KMS-11 (cell line): ENCODE data around the gene RAB40B.

Source experiments
- H2AFZ ChIP-seq: fragments of 200-600 bp; sonication (generic); 2 replicates; pipeline ENCODE4 v1.6.1; 2016; ENCODE audit warnings: antibody characterized with exemption, mixed run types, low read depth
- H3K27ac ChIP-seq: fragments of 200-600 bp; sonication (generic); 2 replicates; pipeline ENCODE4 v1.6.1; 2016; ENCODE audit warnings: mild to moderate bottlenecking, mixed run types
- H3K27me3 ChIP-seq: fragments of 200-600 bp; sonication (generic); 2 replicates; pipeline ENCODE4 v1.6.1; 2017; ENCODE audit warnings: mild to moderate bottlenecking, low read depth, mixed run types, moderate library complexity; ENCODE audit not compliant: insufficient read depth
- H3K36me3 ChIP-seq: fragments of 200-600 bp; sonication (generic); 2 replicates; pipeline ENCODE4 v1.6.1; 2017; ENCODE audit warnings: mild to moderate bottlenecking, mixed run types; ENCODE audit not compliant: insufficient read depth
- H3K4me1 ChIP-seq: fragments of 200-600 bp; sonication (generic); 2 replicates; pipeline ENCODE4 v1.6.1; 2016; ENCODE audit warnings: mild to moderate bottlenecking, low read depth, mixed run types; ENCODE audit not compliant: poor library complexity, severe bottlenecking
- H3K4me2 ChIP-seq: fragments of 200-600 bp; sonication (generic); 2 replicates; pipeline ENCODE4 v1.7.0; 2016; ENCODE audit warnings: mild to moderate bottlenecking, mixed run types
- H3K4me3 ChIP-seq: fragments of 200-600 bp; sonication (generic); IDR thresholded peaks from 2 replicates; pipeline ENCODE4 v1.6.1; 2017; ENCODE audit warnings: low read depth, low read length, mixed read lengths; ENCODE audit not compliant: insufficient read depth
- H3K79me2 ChIP-seq: fragments of 200-600 bp; sonication (generic); 2 replicates; pipeline ENCODE4 v1.6.1; 2016; ENCODE audit warnings: low read depth, mixed run types; ENCODE audit not compliant: insufficient read depth
- H3K9ac ChIP-seq: fragments of 200-600 bp; sonication (generic); 2 replicates; pipeline ENCODE4 v1.6.1; 2016; ENCODE audit warnings: mild to moderate bottlenecking, mixed run types
- H4K20me1 ChIP-seq: fragments of 200-600 bp; sonication (generic); 2 replicates; pipeline ENCODE4 v1.6.1; 2016; ENCODE audit warnings: mild to moderate bottlenecking, mixed run types; ENCODE audit not compliant: insufficient read depth
- TF ChIP-seq, protein P1 (sequence below): fragments of 200-600 bp; sonication (generic); conservative IDR thresholded peaks from 2 replicates; pipeline ENCODE4 v1.6.1; 2017; ENCODE audit warnings: low read depth, mild to moderate bottlenecking, antibody characterized with exemption, low read length, moderate library complexity, mixed read lengths

RAB40B gene

DNA sequence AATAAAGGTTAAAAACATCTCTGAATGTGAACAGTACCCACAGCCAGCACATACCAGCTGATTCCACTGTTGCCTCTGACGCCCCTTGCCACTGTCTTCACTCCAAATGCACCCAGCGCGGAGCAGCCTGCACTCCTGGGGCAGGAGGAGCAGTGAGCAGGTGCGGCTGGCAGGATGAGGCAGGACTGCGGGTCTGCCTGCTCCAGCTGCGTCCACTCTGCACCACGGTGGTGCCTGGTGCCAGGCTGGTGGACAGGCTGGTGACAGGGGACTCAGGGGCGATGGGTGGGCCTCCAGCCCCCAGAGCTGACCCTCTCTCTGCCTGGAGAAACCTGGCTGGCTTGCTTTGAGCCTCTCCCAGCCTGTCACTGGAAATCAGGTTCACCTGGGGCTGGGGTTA is 9.4 kb downstream of the RAB40B start:
- Histone ChIP-seq H4K20me1 (no peaks in the 10 kb centered on the region), H3K27me3 (no peaks in the 10 kb centered on the region), H3K79me2 (no peaks in the 10 kb centered on the region), H2AFZ (no peak overlapping the region), H3K27ac (no peak overlapping the region), H3K9ac (no peak overlapping the region), H3K4me1 (no peaks in the 10 kb centered on the region), H3K36me3 (no peaks in the 10 kb centered on the region), H3K4me2 (no peak overlapping the region), H3K4me3 (no peak overlapping the region)
- TF ChIP-seq, protein P1, sequence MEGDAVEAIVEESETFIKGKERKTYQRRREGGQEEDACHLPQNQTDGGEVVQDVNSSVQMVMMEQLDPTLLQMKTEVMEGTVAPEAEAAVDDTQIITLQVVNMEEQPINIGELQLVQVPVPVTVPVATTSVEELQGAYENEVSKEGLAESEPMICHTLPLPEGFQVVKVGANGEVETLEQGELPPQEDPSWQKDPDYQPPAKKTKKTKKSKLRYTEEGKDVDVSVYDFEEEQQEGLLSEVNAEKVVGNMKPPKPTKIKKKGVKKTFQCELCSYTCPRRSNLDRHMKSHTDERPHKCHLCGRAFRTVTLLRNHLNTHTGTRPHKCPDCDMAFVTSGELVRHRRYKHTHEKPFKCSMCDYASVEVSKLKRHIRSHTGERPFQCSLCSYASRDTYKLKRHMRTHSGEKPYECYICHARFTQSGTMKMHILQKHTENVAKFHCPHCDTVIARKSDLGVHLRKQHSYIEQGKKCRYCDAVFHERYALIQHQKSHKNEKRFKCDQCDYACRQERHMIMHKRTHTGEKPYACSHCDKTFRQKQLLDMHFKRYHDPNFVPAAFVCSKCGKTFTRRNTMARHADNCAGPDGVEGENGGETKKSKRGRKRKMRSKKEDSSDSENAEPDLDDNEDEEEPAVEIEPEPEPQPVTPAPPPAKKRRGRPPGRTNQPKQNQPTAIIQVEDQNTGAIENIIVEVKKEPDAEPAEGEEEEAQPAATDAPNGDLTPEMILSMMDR, result no peak

DNA sequence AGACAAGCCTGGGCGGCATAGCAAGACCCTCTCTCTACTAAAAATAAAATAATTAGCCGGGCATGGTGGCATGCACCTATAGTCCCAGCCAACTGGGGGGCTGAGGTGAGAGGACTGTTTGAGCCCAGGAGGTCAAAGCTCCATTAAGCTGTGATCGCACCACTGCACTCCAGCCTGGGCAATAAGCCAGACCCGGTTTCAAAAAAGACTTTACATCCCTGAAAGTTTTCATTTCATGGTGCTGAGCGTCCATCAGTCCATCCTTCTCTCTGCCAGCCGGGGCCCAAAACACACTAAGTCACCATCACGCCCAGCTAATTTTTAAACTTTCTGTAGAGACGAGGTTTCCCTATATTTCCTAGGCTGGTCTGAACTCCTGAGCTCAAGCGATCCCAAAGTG is 10.6 kb downstream of the RAB40B start:
- Histone ChIP-seq H3K79me2 (no peaks in the 10 kb centered on the region), H3K36me3 (no peaks in the 10 kb centered on the region), H3K27me3 (no peaks in the 10 kb centered on the region), H3K4me2 (no peak overlapping the region), H3K4me1 (no peaks in the 10 kb centered on the region), H2AFZ (no peak overlapping the region), H4K20me1 (no peaks in the 10 kb centered on the region), H3K4me3 (no peak overlapping the region), H3K9ac (no peak overlapping the region), H3K27ac (no peak overlapping the region)
- TF ChIP-seq, protein P1, result no peak

DNA sequence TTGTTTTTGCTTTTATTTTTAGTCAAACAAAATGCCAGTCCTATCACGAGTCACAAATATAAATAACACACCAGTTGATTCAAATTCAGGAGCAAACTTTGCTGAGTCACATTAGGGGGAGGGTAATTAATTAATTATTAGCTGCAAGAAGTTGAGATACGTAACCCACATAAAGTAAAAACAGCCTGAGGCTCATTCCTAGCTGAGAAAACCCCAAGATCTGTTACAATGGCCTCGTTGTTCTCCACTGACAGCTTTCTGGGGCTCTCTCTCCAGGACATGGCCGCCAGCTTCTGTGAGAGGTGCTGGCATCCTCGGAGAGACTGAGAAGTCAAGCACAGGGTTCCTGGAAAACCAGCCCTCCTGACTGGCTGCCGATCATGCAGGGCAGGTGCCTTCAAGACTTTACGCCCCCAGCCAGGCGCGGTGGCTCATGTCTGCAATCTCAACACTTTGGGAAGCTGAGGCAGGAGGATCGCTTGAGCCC is 11.1 kb downstream of the RAB40B start:
- Histone ChIP-seq H3K4me1 (no peaks in the 10 kb centered on the region), H4K20me1 (no peaks in the 10 kb centered on the region), H3K27me3 (no peaks in the 10 kb centered on the region), H3K4me2 (no peak overlapping the region), H3K4me3 (no peak overlapping the region), H3K36me3 (no peaks in the 10 kb centered on the region), H2AFZ (no peak overlapping the region), H3K9ac (no peak overlapping the region), H3K79me2 (no peaks in the 10 kb centered on the region), H3K27ac (no peak overlapping the region)
- TF ChIP-seq, protein P1, result no peak

DNA sequence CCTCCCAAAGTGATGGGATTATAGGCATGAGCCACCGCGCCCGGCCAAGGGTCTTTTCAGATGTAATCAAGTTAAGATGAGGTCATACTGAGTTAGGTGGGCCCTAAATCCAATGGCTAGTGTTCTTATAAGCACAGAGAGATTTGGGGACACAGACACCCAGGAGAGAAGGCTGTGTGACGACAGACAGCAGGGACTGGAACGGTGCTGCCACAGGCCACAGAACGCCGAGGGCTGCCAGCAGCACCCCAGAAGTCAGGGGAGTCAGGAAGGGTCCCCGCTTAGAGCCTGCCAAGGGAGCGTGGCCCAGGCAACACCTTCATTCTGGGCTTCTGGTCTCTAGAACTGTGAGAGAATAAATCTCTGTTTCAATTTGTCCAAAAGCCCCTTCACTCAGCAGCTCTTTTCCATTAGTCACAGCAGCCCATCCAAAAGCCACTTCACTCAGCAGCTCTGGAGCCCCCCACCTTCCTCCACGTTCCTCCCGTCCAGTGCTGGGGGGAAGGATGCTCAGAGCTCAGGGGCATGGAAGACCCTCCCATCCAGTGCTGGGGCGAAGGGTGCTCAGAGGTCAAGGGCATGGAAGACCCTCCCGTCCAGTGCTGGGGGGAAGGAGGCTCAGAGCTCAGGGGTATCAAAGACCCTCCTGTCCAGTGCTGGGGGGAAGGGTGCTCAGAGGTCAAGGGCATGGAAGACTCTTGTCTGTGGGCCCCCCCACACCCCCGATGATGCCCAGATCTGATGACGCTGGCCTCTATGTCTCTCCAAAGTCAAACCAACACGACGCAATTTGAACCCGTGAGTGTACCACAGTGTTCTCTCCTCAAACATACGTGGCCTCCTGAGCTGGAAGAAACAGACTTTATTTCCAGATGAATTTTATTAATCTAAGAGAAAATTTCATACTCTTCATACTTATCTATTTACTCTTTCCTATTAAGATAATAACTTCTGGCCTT is 11.9 kb downstream of the RAB40B start:
- no peaks in the 10 kb centered on the region for H4K20me1 ChIP-seq
- H3K4me3 ChIP-seq, result no peak overlapping the region
- H3K79me2 ChIP-seq, result no peaks in the 10 kb centered on the region
- H3K36me3 ChIP-seq, result no peaks in the 10 kb centered on the region
- no peak overlapping the region for H3K9ac ChIP-seq
- no peaks in the 10 kb centered on the region for H3K4me1 ChIP-seq
- TF ChIP-seq, protein P1, result no peak
- no peak overlapping the region for H3K4me2 ChIP-seq
- no peaks in the 10 kb centered on the region for H3K27me3 ChIP-seq
- H2AFZ ChIP-seq, result no peak overlapping the region
- H3K27ac ChIP-seq, result no peak overlapping the region
